ENCODE measurements around the gene ZSCAN9.

GRCh38 chr6:28203201-28203600, 21.9 kb upstream of the ZSCAN9 start:
- TF ChIP-seq POLR2A (IDR thresholded peaks at IDR 0.05) (no peak), CTCF (IDR thresholded peaks at IDR 0.05) (no peak), EP300 (IDR thresholded peaks at IDR 0.05; ENCODE audit: low read depth) (no peak)

All from transverse colon (tissue), 3 donors.